K562 (cell line): ENCODE results near the gene PPIL4. TPM values are rescaled to one million over a fixed set of nuclear protein-coding genes. Genes with fewer than 3 reads are reported as not detected.

Source experiments
- ATAC-seq: fragments of 200-7000 bp; cut with Tn5 transposase; 3 replicates; pipeline ENCODE4 v1.9.1; 2020; ENCODE audit warnings: moderate library complexity
- BruUV-seq: library from RNA; stranded (reverse); fragments of 400-500 nt; replicated peaks from 2 replicates; lab custom pipeline; 2021; lab: Mats Ljungman, UMichigan
- CTCF ChIA-PET: fragments of 300-600 bp; formaldehyde crosslinking; extraction: SDS; loops from one replicate; lab custom pipeline; 2021; ENCODE audit warnings: low intra/inter-chr PET ratio; lab: Yijun Ruan, JAX
- POLR2A ChIA-PET: fragments of 300-600, 350-650 bp; sonication (Branson Sonifier 250); formaldehyde crosslinking; extraction: SDS; loops from one replicate; lab custom pipeline; 2021; ENCODE audit warnings: antibody characterized with exemption, inconsistent platforms; lab: Yijun Ruan, JAX
- DNase-seq, 4 experiments: peaks; one replicate each; pipeline versions ENCODE4 v3.0.0 to v3.0.0-alpha.2; 2011 to 2018; ENCODE audit warnings: low spot score in 3 of 4, mixed read lengths in 3 of 4; ENCODE audit errors: extremely low read depth in 1 of 4
- FAIRE-seq: peaks from 2 replicates; lab custom pipeline; 2011; peaks lifted over from hg19 to GRCh38; lab: Jason Lieb, UNC
- H2AFZ ChIP-seq: 2 replicates; pipeline ENCODE4 v1.6.0; 2011; ENCODE audit warnings: low read depth, low read length, control low read depth, inconsistent platforms
- H3K27ac ChIP-seq: fragments of 200-600 bp; 3 replicates; pipeline ENCODE4 v1.8.0; 2011; ENCODE audit warnings: low read depth, mild to moderate bottlenecking, control low read depth, inconsistent platforms, low read length, moderate library complexity, mixed read lengths; ENCODE audit errors: extremely low read depth
- H3K27me3 ChIP-seq, 2 experiments: fragments of 300-600 bp in 1 of 2; 2 replicates in 1 of 2; 3 replicates in 1 of 2; pipeline versions ENCODE4 v1.6.0 to v1.8.0; 2011; ENCODE audit warnings: inconsistent platforms in 2 of 2, low read length in 2 of 2, mild to moderate bottlenecking in 1 of 2, mixed read lengths in 1 of 2, moderate library complexity in 1 of 2; ENCODE audit not compliant: control insufficient read depth in 2 of 2, insufficient read depth in 2 of 2
- H3K36me3 ChIP-seq: fragments of 300-600 bp; 3 replicates; pipeline ENCODE4 v1.8.0; 2011; ENCODE audit warnings: mild to moderate bottlenecking, low read length, inconsistent platforms; ENCODE audit not compliant: control insufficient read depth, insufficient read depth
- H3K4me1 ChIP-seq, 2 experiments: fragments of 200-600 bp in 1 of 2; replicated peaks in 1 of 2; 2 replicates in 1 of 2; 3 replicates in 1 of 2; pipeline versions ENCODE4 v1.5.1 to v1.8.0; 2011; ENCODE audit warnings: inconsistent platforms in 2 of 2, low read length in 2 of 2, mild to moderate bottlenecking in 1 of 2, mixed read lengths in 1 of 2, moderate library complexity in 1 of 2; ENCODE audit not compliant: control insufficient read depth in 2 of 2, insufficient read depth in 2 of 2
- H3K4me2 ChIP-seq: 2 replicates; pipeline ENCODE4 v1.6.1; 2011; ENCODE audit warnings: low read length, control low read depth, inconsistent platforms, mixed read lengths; ENCODE audit not compliant: insufficient read depth
- H3K4me3 ChIP-seq: fragments of 200-600 bp; sonication (generic), shearing (Covaris generic); 2 replicates; pipeline ENCODE4 v1.5.1; 2016; ENCODE audit warnings: control low read depth, inconsistent platforms
- H3K79me2 ChIP-seq: fragments of 200-600 bp; 3 replicates; pipeline ENCODE4 v1.8.0; 2011; ENCODE audit warnings: low read length, inconsistent platforms; ENCODE audit not compliant: control insufficient read depth, insufficient read depth
- H3K9ac ChIP-seq, 2 experiments: 2 replicates each; pipeline versions ENCODE4 v1.6.0 to v1.6.1; 2011; ENCODE audit warnings: low read depth in 2 of 2, low read length in 2 of 2, control low read depth in 1 of 2, inconsistent platforms in 1 of 2, mild to moderate bottlenecking in 1 of 2, mixed read lengths in 1 of 2; ENCODE audit not compliant: insufficient read depth in 1 of 2
- H3K9me1 ChIP-seq: one replicate; pipeline ENCODE4 v1.6.0; 2011; ENCODE audit warnings: inconsistent platforms, mild to moderate bottlenecking, low read length, moderate library complexity; ENCODE audit not compliant: control insufficient read depth, insufficient read depth
- H3K9me3 ChIP-seq: replicated peaks from 2 replicates; pipeline ENCODE4 v1.5.1; 2011; ENCODE audit warnings: low read depth, low read length, inconsistent platforms; ENCODE audit not compliant: control insufficient read depth, insufficient read depth
- H4K20me1 ChIP-seq: replicated peaks from 2 replicates; pipeline ENCODE4 v1.6.1; 2011; ENCODE audit warnings: low read length, inconsistent platforms, mixed read lengths; ENCODE audit not compliant: control insufficient read depth, insufficient read depth
- ARHGAP35 ChIP-seq: fragments of 450-650 bp; IDR thresholded peaks from 2 replicates; pipeline ENCODE4 v1.6.1; 2018; ENCODE audit not compliant: partially characterized antibody
- CAMTA2 ChIP-seq: fragments of 250-450 bp; sonication (Bioruptor Pico); conservative IDR thresholded peaks from 2 replicates; pipeline ENCODE4 v1.5.1; 2022
- CBFA2T2 ChIP-seq: fragments of 450-650 bp; conservative IDR thresholded peaks from 2 replicates; pipeline ENCODE4 v1.6.1; 2017; ENCODE audit warnings: mild to moderate bottlenecking
- CHD4 ChIP-seq: fragments of 200-600 bp; sonication (generic); IDR thresholded peaks from 3 replicates; pipeline ENCODE4 v1.6.1; 2012; ENCODE audit warnings: low read depth, mild to moderate bottlenecking, mixed read lengths, low read length, inconsistent platforms; ENCODE audit not compliant: insufficient read depth, insufficient replicate concordance, poor library complexity, severe bottlenecking
- GATA2 ChIP-seq: sonication (generic); formaldehyde crosslinking; IDR thresholded peaks from 2 replicates; pipeline ENCODE4 v1.4.0; 2020; ENCODE audit warnings: mild to moderate bottlenecking, missing genetic modification reagents
- MEIS2 ChIP-seq: fragments of 450-650 bp; IDR thresholded peaks from 2 replicates; pipeline ENCODE4 v1.6.1; 2014; ENCODE audit warnings: mild to moderate bottlenecking; ENCODE audit not compliant: partially characterized antibody
- MTA2 ChIP-seq: fragments of 450-650 bp; IDR thresholded peaks from 2 replicates; pipeline ENCODE4 v1.6.1; 2016; ENCODE audit warnings: low read depth
- NR2C1 ChIP-seq, 2 experiments: fragments of 450-650 bp; IDR thresholded peaks; 2 replicates each; pipeline ENCODE4 v1.6.1; 2017; ENCODE audit warnings: mild to moderate bottlenecking in 2 of 2, antibody characterized with exemption in 1 of 2, inconsistent platforms in 1 of 2, missing compliant biosample characterization in 1 of 2, missing genetic modification characterization in 1 of 2
- SMAD2 ChIP-seq: fragments of 150-350 bp; IDR thresholded peaks from 2 replicates; pipeline ENCODE4 v1.6.1; 2014; ENCODE audit warnings: low read depth, mild to moderate bottlenecking, low read length
- SRSF7 ChIP-seq: fragments of 200-400 bp; formaldehyde crosslinking; optimal IDR thresholded peaks from 2 replicates; pipeline ENCODE3; 2017; ENCODE audit warnings: mild to moderate bottlenecking, low read depth, low read length
- STAT5A ChIP-seq: IDR thresholded peaks from 2 replicates; pipeline ENCODE4 v1.6.1; 2012; ENCODE audit warnings: low read length, inconsistent platforms, borderline replicate concordance
- TCF3 ChIP-seq: sonication (generic); formaldehyde crosslinking; IDR thresholded peaks from 2 replicates; pipeline ENCODE4 v1.4.0; 2020; ENCODE audit warnings: mild to moderate bottlenecking, missing genetic modification reagents
- ZKSCAN8 ChIP-seq: fragments of 200-800 bp; sonication (Bioruptor generic); IDR thresholded peaks from 2 replicates; pipeline ENCODE4 v1.6.1; 2016; ENCODE audit warnings: missing genetic modification characterization, missing compliant biosample characterization
- ZNF277 ChIP-seq: fragments of 250-450 bp; sonication (Bioruptor Pico); IDR thresholded peaks from 2 replicates; pipeline ENCODE4 v1.8.0; 2022; ENCODE audit warnings: inconsistent platforms, mild to moderate bottlenecking, moderate library complexity, borderline replicate concordance
- ZNF764 ChIP-seq: fragments of 250-450 bp; sonication (Bioruptor Pico); IDR thresholded peaks from 2 replicates; pipeline ENCODE4 v1.4.0; 2020; ENCODE audit warnings: low read depth, mild to moderate bottlenecking, moderate library complexity
- WGBS: fragments of 100-300 bp; shearing (Covaris generic); methylation state at CpG from one replicate; pipeline ENCODE4 v1.1.6; 2016; ENCODE audit warnings: low coverage, mixed read lengths; ENCODE audit not compliant: insufficient coverage; ENCODE audit errors: missing lambda C conversion rate; 5-methylcytosine and 5-hydroxymethylcytosine counted together
- in situ Hi-C: fragments of 300-500 bp; cut with MboI; formaldehyde crosslinking; loops from 4 replicates; pipeline ENCODE4 v1.15.0; 2018; ENCODE audit warnings: inconsistent platforms, mixed read lengths
- intact Hi-C: fragments of 100-400 bp; cut with micrococcal nuclease; formaldehyde crosslinking; loops from 2 replicates; pipeline ENCODE4 v1.14.2; 2022
- polyA plus RNA-seq, 8 experiments: library from polyadenylated mRNA; depleted of rRNA in 4 of 8; stranded (reverse) in 5 of 8; unstranded in 3 of 8; fragments of >200 nt; fragmentation: Nextera tagmentation in 2 of 8; fragmentation: Illumina TruSeq in 1 of 8; extraction: Ambion mirVana in 2 of 8; extraction: Trizol in 1 of 8; gene quantifications; 2 replicates each; pipeline versions ENCODE4 v1.2.1 to v1.2.3, GENCODE V29; 2011 to 2014; ENCODE audit warnings: inconsistent platforms in 1 of 8, missing spikeins in 1 of 8
- total RNA-seq, 7 experiments: library from RNA; depleted of rRNA in 6 of 7; stranded (reverse); fragments of >200 nt in 6 of 7; fragmentation: Illumina TruSeq in 2 of 7; extraction: Trizol in 2 of 7; gene quantifications; 2 replicates each; pipeline versions ENCODE4 v1.2.1 to v1.2.3, GENCODE V29; 2011 to 2021; ENCODE audit warnings: low replicate concordance in 1 of 7

The PPIL4 gene
- total and polyA plus RNA-seq, 9 of the 15 experiments (the other 6 are each of a cell fraction or from before 2014, with no cell fraction given): 14.5 to 55.2 (median 45.9) TPM

- TF ChIP-seq SMAD2: no peak
- TF ChIP-seq ARHGAP35: no peak
- in situ Hi-C loops (no loop called here), intact Hi-C loops (no loop called here)
- Histone ChIP-seq H3K4me1 (peaks cover 0 to 9% of the 10 kb centered on the region in 2 experiments; a peak in 2 of 5 replicates), H3K9me3 (no peaks in the 10 kb centered on the region), H3K9me1 (no peaks in the 10 kb centered on the region), H4K20me1 (no peaks in the 10 kb centered on the region), H3K4me3 (no peak overlapping the region), H3K9ac (no peak overlapping the region), H2AFZ (no peak overlapping the region), H3K79me2 (no peaks in the 10 kb centered on the region), H3K36me3 (peaks cover 7% of the 10 kb centered on the region; the same call in 2 of the 3 replicates), H3K27ac (no peak overlapping the region), H3K27me3 (no peaks in the 10 kb centered on the region), H3K4me2 (no peak overlapping the region)
- FAIRE-seq (no peak), DNase-seq (no peak), ATAC-seq (no peak)
- BruUV-seq: no TSS peak
- ChIA-PET CTCF (no interaction called here), POLR2A (no interaction called here)
- 50% methylated on average over 1 of the region's 1 CpG for WGBS
Observed at GRCh38 chr6:149501201-149501600, 44.6 kb downstream of the PPIL4 start.

GRCh38 chr6:149500096-149500495 lies 45.7 kb downstream of the PPIL4 start:
- Histone ChIP-seq H4K20me1 (no peaks in the 10 kb centered on the region), H3K4me3 (no peak overlapping the region), H3K27ac (no peak overlapping the region), H3K9ac (no peak overlapping the region), H2AFZ (no peak overlapping the region), H3K9me3 (no peaks in the 10 kb centered on the region), H3K79me2 (no peaks in the 10 kb centered on the region), H3K27me3 (no peaks in the 10 kb centered on the region), H3K9me1 (no peaks in the 10 kb centered on the region), H3K4me1 (peaks cover 0 to 9% of the 10 kb centered on the region in 2 experiments; a peak in 2 of 5 replicates), H3K4me2 (no peak overlapping the region), H3K36me3 (peaks cover 3% of the 10 kb centered on the region; the same call in 2 of the 3 replicates)
- intact Hi-C loops: no loop called here
- ATAC-seq (no peak), DNase-seq (no peak), FAIRE-seq (no peak)
- in situ Hi-C loops: no loop called here
- WGBS: 86% methylated on average over 1 of the region's 1 CpG
- no peak for TF ChIP-seq CBFA2T2
- TF ChIP-seq NR2C1 (IDR thresholded peaks at IDR 0.05): no peak
- TF ChIP-seq NR2C1 (tag; IDR thresholded peaks at IDR 0.05): no peak
- TF ChIP-seq CAMTA2: no peak
- TF ChIP-seq ZNF277 (CRISPR knock-in tag): no peak
- no peak for TF ChIP-seq ZKSCAN8 (CRISPR knock-in tag)
- no peak for TF ChIP-seq SRSF7
- no peak for TF ChIP-seq TCF3
- TF ChIP-seq ZNF764: no peak
- TF ChIP-seq GATA2 (CRISPR knock-in tag): no peak
- TF ChIP-seq STAT5A: no peak
- TF ChIP-seq MTA2: no peak
- no peak for TF ChIP-seq MEIS2
- TF ChIP-seq CHD4: no peak
- BruUV-seq: no TSS peak
- ChIA-PET POLR2A (no interaction called here), CTCF (no interaction called here)
